KOPT-K1 (cell line): ENCODE measurements around the gene TTYH3.

ENCODE experiments used
- H3K27ac ChIP-seq: fragments of 200-600 bp; sonication (generic); 2 replicates; pipeline ENCODE4 v1.5.1; 2016; ENCODE audit warnings: antibody characterized with exemption, mild to moderate bottlenecking, low read depth, low read length; ENCODE audit not compliant: poor library complexity, severe bottlenecking
- H3K36me3 ChIP-seq: fragments of 200-600 bp; sonication (generic); 2 replicates; pipeline ENCODE4 v1.5.1; 2017; ENCODE audit warnings: antibody characterized with exemption, mild to moderate bottlenecking, low read length, moderate library complexity; ENCODE audit not compliant: insufficient read depth
- H3K9me3 ChIP-seq: fragments of 200-600 bp; sonication (generic); 2 replicates; pipeline ENCODE4 v1.5.1; 2017; ENCODE audit warnings: antibody characterized with exemption, low read length, mild to moderate bottlenecking; ENCODE audit not compliant: insufficient read depth, poor library complexity, severe bottlenecking

TTYH3 gene

GRCh38 chr7:2621061-2621828 is 10.5 kb upstream of the TTYH3 start:
- Histone ChIP-seq H3K9me3 (no peaks in the 10 kb centered on the region), H3K27ac (no peak overlapping the region), H3K36me3 (no peaks in the 10 kb centered on the region)

GRCh38 chr7:2621948-2622640 is 9.7 kb upstream of the TTYH3 start:
- H3K9me3 ChIP-seq = no peaks in the 10 kb centered on the region
- no peak overlapping the region for H3K27ac ChIP-seq

DNA sequence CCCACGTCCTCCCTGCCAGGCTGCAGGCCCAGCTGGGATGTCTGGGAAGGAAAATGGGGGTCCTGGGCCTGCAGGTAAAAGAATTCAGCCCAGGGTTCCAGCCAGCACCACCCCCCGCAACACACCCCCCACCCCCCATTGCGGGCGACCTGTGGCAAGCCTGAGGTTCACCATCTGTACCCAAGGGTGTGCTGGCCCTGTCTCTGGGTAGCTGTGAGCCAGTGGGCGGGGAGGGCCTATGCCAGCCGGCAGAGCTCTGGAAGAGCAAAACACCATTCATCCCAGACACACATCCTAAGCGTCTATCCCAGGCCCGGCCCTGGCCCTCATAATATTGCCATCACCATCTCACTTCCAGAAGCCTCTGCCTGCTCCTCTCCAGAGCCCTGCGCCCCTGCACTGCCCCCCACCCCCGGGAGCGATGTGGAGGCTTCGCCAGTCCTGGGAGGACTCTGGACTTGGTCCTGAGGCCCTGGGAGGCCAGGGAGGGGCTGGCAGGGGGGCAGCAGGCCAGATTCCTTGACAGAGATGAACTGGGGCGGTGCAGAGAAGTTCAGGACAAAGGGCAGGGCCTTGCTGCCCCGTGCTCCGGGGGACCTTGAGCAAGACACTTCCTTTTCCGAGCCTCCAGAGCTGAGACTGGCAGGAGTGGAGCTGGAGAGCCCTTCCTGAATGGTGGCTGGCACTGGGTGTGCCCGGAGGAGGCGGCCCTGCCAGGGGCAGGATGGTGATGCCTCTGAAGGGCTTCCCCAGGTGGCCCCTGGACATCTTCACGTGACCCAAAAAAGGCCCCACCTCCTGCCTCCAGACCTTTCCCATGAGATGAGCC is 8.7 kb upstream of the TTYH3 start:
- H3K9me3 ChIP-seq = no peaks in the 10 kb centered on the region
- H3K27ac ChIP-seq = no peak overlapping the region
- no peaks in the 10 kb centered on the region for H3K36me3 ChIP-seq

More at GRCh38 chr7:2621948-2622640, 9.7 kb upstream of the TTYH3 start:
- H3K36me3 ChIP-seq = no peaks in the 10 kb centered on the region

DNA sequence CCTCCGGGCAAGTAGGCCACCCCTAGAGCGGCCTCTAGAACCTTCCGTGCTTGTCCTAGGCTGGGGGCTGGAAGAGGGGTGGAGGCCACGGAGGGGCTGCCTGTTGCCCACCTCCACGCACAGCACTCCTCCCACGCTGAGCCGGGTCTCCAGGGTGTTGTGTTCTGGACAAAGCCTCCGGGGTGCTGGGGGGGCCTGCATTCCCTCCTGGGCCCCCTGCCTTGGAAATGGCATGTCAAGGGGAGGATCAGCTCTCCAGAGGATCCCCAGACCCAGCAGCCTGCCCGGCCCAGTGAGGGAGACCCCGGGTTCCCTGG is 8.1 kb upstream of the TTYH3 start:
- Histone ChIP-seq H3K36me3 (no peaks in the 10 kb centered on the region), H3K9me3 (no peaks in the 10 kb centered on the region), H3K27ac (no peak overlapping the region)

DNA sequence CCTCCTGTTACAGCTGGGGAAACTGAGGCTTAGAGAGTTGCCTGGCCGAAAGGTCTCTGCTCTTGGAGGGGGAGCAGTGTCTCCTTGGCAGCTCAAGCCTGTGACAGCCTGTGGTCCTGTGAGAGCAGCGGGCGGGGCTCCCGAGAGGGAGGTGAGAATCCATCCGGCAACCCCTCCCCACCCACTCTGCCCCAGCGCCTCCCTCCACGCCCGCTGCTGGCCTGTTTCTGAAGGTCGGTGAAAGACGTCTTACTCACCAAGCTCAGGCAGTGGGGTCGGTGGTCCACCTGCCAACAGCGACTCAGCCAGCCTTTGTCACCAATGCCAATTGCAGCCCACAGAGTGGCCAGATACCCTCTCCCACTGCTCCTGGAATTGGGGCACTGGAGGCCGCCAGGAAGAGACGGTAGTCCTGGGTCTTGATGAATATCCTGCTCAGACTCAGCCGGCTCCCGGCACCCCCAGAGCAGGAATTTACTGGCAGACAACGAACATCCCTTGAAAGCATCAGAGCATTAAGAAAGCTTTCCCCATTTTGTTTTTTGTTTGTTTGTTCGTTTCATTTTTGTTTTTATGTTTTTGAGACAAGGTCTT is 7.4 kb upstream of the TTYH3 start:
- Histone ChIP-seq H3K27ac (no peak overlapping the region), H3K9me3 (no peaks in the 10 kb centered on the region)

DNA sequence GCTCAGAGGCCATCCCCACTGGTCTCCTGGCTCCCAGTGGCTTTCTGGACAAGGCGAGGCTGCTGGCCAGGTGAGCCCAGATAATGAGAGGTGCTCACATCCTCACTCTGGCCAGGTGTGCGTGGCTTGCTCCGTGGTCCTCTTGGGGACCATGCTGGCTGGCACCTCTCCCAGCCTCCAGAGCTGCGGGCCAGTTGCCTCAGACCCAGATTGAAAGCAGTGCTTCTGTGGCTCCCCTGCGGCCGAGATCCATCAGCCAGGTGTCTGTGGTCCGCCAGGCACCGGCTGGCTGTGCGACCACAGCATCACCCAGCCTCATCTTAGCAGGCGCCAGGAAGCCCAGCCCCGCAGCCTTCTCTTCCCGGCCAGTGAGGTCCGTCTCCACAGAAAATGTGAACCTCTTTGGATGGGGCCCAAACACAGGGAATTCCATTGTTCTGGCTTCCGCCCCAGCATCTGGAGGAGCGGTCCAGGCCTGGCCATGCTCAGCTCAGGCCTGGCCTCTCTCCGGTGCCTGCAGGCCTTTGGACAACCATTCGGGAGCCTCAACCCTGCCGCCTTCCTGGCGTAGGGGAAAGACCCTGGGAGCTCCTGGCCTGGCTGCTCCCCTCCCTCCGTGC is 5.2 kb upstream of the TTYH3 start:
- H3K36me3 ChIP-seq = no peaks in the 10 kb centered on the region
- H3K9me3 ChIP-seq = no peaks in the 10 kb centered on the region
- no peak overlapping the region for H3K27ac ChIP-seq

More for the DNA sequence above, 7.4 kb upstream of the TTYH3 start:
- H3K36me3 ChIP-seq = no peaks in the 10 kb centered on the region

GRCh38 chr7:2627258-2628129 is 4.3 kb upstream of the TTYH3 start:
- no peak overlapping the region for H3K27ac ChIP-seq
- no peaks in the 10 kb centered on the region for H3K9me3 ChIP-seq
- H3K36me3 ChIP-seq = no peaks in the 10 kb centered on the region

GRCh38 chr7:2628130-2628482 is 3.7 kb upstream of the TTYH3 start:
- no peaks in the 10 kb centered on the region for H3K9me3 ChIP-seq
- no peak overlapping the region for H3K27ac ChIP-seq
- H3K36me3 ChIP-seq = no peaks in the 10 kb centered on the region

- no peaks in the 10 kb centered on the region for H3K9me3 ChIP-seq
- no peaks in the 10 kb centered on the region for H3K36me3 ChIP-seq
- no peak overlapping the region for H3K27ac ChIP-seq
These were observed 2.9 kb upstream of the TTYH3 start for GRCh38 chr7:2628891-2629290.

- Histone ChIP-seq H3K36me3 (no peaks in the 10 kb centered on the region), H3K27ac (no peak overlapping the region), H3K9me3 (no peaks in the 10 kb centered on the region)
These were observed 1.8 kb upstream of the TTYH3 start for GRCh38 chr7:2629746-2630681.

- peak overlapping the region; percentile 46 for H3K27ac ChIP-seq
- H3K36me3 ChIP-seq = no peaks in the 10 kb centered on the region
- H3K9me3 ChIP-seq = no peaks in the 10 kb centered on the region
These were observed 1.1 kb downstream of the TTYH3 start for GRCh38 chr7:2632733-2633537.

GRCh38 chr7:2633538-2634266 is 1.9 kb downstream of the TTYH3 start:
- no peaks in the 10 kb centered on the region for H3K36me3 ChIP-seq
- H3K9me3 ChIP-seq = no peaks in the 10 kb centered on the region
- no peak overlapping the region for H3K27ac ChIP-seq
